ENCODE measurements around the gene EXOC4. TPM values are rescaled to one million over a fixed set of nuclear protein-coding genes. Genes with fewer than 3 reads are reported as not detected.

The EXOC4 gene
- total RNA-seq, 4 donors from 2014 or later: 36.9 to 78.0 (median 52.2) TPM

DNA sequence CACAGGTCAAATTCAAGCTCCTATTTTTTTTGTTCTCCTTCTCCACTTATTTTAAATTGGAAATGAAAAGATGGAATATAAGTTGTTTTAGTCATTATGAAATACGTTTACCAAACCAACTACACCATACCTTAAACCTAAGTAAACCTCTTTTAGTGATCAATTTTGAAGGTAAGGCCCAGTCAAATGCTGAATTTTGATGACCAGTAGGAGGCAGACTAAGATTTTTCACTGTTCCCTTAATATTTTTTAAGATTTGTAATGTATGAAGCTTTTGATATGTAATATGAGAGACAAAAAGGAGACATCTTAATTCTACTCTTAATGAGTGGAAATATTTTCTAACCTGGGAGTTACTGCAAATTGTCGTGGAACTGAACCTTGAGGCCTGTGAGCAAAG, 311.6 kb downstream of the EXOC4 start:
- no peak for DNase-seq
- Histone ChIP-seq H3K27ac (no peak overlapping the region), H3K9me3 (no peaks in the 10 kb centered on the region), H3K27me3 (no peaks in the 10 kb centered on the region), H3K4me1 (no peaks in the 10 kb centered on the region), H3K4me3 (no peak overlapping the region), H3K36me3 (no peaks in the 10 kb centered on the region)
- no peak for ATAC-seq
- no peak for TF ChIP-seq POLR2A (IDR thresholded peaks at IDR 0.05)
- TF ChIP-seq, protein P1, sequence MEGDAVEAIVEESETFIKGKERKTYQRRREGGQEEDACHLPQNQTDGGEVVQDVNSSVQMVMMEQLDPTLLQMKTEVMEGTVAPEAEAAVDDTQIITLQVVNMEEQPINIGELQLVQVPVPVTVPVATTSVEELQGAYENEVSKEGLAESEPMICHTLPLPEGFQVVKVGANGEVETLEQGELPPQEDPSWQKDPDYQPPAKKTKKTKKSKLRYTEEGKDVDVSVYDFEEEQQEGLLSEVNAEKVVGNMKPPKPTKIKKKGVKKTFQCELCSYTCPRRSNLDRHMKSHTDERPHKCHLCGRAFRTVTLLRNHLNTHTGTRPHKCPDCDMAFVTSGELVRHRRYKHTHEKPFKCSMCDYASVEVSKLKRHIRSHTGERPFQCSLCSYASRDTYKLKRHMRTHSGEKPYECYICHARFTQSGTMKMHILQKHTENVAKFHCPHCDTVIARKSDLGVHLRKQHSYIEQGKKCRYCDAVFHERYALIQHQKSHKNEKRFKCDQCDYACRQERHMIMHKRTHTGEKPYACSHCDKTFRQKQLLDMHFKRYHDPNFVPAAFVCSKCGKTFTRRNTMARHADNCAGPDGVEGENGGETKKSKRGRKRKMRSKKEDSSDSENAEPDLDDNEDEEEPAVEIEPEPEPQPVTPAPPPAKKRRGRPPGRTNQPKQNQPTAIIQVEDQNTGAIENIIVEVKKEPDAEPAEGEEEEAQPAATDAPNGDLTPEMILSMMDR (IDR thresholded peaks at IDR 0.05 in 4 of 5, conservative IDR thresholded peaks at IDR 0.05 in 1 of 5): no peak
- in situ Hi-C loops (cut with MboI; ENCODE audit: low sequenced_read_pairs in 4 of 4): no loop called here
- intact Hi-C loops (cut with DNase I; ENCODE audit: low total_unique reads): no loop called here

DNA sequence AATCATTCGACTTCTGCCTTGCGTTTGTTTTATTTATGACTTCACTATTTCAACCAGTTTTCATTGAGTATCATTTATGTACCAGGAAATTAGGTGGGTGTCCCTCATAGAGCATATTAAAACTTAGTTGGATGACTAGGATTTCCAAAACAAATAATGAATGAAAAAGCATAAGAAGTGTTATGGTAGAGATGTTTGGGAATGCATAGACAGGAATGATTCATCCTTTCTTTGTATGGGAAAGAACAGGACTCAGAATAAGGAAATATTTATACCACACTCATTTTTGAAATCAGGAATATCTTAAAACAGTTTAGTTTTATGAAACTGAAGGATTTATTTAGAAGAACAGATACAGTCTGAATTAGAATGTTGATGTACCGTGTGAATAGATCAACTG, 315.7 kb downstream of the EXOC4 start:
- Histone ChIP-seq H3K36me3 (no peaks in the 10 kb centered on the region), H3K27me3 (no peaks in the 10 kb centered on the region), H3K4me1 (peaks cover 0 to 7% of the 10 kb centered on the region in 2 donors), H3K4me3 (no peak overlapping the region), H3K27ac (no peak overlapping the region), H3K9me3 (no peaks in the 10 kb centered on the region)
- in situ Hi-C loops (cut with MboI; ENCODE audit: low sequenced_read_pairs in 4 of 4) (no loop called here), intact Hi-C loops (cut with DNase I; ENCODE audit: low total_unique reads) (no loop called here)
- DNase-seq (no peak), ATAC-seq (no peak)
- TF ChIP-seq, protein P1 (IDR thresholded peaks at IDR 0.05 in 4 of 5, conservative IDR thresholded peaks at IDR 0.05 in 1 of 5): no peak
- no peak for TF ChIP-seq POLR2A (IDR thresholded peaks at IDR 0.05)

DNA sequence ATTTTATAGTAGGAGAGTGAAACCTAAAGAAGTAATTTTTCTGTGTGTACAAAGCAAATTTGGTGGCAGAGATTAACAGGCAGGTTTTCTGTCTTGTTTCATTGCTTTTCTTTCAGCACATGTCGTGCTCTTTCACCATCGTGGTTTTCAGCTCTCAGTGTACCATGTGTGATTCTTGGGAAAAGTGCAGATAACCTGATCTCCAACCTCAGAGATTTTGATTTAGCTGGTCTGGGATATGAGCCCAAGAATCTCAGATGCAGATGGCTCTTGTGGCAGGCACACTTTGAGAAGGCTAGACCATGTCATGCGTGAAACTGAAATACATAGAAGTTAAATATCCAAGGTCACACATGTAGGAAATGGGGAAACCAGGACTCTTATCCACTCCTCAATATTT, 317.4 kb downstream of the EXOC4 start:
- Histone ChIP-seq H3K36me3 (no peaks in the 10 kb centered on the region), H3K9me3 (no peaks in the 10 kb centered on the region), H3K27me3 (no peaks in the 10 kb centered on the region), H3K27ac (no peak overlapping the region), H3K4me1 (peaks cover 0 to 7% of the 10 kb centered on the region in 2 donors), H3K4me3 (no peak overlapping the region)
- intact Hi-C loops (cut with DNase I; ENCODE audit: low total_unique reads) (no loop called here), in situ Hi-C loops (cut with MboI; ENCODE audit: low sequenced_read_pairs in 4 of 4) (no loop called here)
- peak in 1 of 2 donors; percentile 36 for ATAC-seq
- no peak for TF ChIP-seq POLR2A (IDR thresholded peaks at IDR 0.05)
- TF ChIP-seq, protein P1 (IDR thresholded peaks at IDR 0.05 in 4 of 5, conservative IDR thresholded peaks at IDR 0.05 in 1 of 5): no peak
- no peak for DNase-seq

DNA sequence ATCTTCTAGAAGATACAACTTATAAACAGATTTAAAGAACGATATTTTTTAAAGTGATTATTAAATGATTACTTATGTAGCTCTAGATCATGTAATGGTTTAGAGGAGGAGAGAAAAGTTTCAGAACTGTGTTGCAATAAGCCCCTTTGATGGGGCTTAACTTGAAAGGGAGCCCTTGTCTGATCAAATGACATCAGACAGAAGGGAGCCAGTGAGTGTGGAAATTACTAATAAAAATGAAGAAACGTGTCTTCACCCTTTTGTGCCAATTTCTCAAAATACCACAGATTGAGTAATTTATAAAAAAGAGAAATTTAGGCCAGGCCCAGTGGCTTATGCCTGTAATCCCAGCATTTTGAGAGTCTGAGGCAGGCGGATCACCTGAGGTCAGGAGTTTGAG, 318.2 kb downstream of the EXOC4 start:
- Histone ChIP-seq H3K4me3 (no peak overlapping the region), H3K4me1 (peaks cover 0 to 10% of the 10 kb centered on the region in 2 donors), H3K9me3 (no peaks in the 10 kb centered on the region), H3K27ac (no peak overlapping the region), H3K36me3 (no peaks in the 10 kb centered on the region), H3K27me3 (no peaks in the 10 kb centered on the region)
- intact Hi-C loops (cut with DNase I; ENCODE audit: low total_unique reads): no loop called here
- in situ Hi-C loops (cut with MboI; ENCODE audit: low sequenced_read_pairs in 4 of 4): no loop called here
- DNase-seq (no peak), ATAC-seq (peak; percentile 39 to 52)
- TF ChIP-seq POLR2A (IDR thresholded peaks at IDR 0.05): no peak
- TF ChIP-seq, protein P1 (IDR thresholded peaks at IDR 0.05 in 4 of 5, conservative IDR thresholded peaks at IDR 0.05 in 1 of 5): no peak

DNA sequence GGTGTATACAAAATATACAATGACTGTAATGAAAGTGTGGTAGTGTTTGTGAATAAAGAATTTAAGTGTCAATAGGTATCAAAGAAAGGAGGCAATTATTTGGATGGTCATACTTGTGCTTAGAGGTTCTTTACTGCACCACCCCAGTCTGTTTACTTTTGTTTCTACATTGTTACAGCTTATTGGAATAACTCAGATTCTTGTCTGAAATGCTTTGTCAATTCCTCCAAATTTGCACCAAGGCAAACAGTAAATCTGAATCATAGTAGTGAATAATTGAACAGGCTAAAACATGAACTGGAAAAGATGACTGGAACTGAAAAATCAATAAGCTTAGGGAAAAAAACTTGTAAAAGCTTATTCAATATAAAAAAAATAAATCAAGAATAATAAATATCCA, 319.2 kb downstream of the EXOC4 start:
- no peaks in the 10 kb centered on the region for H3K36me3 ChIP-seq
- intact Hi-C loops (cut with DNase I; ENCODE audit: low total_unique reads): no loop called here
- no peak for TF ChIP-seq POLR2A (IDR thresholded peaks at IDR 0.05)
- TF ChIP-seq, protein P1 (IDR thresholded peaks at IDR 0.05 in 4 of 5, conservative IDR thresholded peaks at IDR 0.05 in 1 of 5): no peak
- no peak overlapping the region for H3K4me3 ChIP-seq
- DNase-seq (no peak), ATAC-seq (no peak)
- peaks cover 0 to 10% of the 10 kb centered on the region in 2 donors for H3K4me1 ChIP-seq
- no peak overlapping the region for H3K27ac ChIP-seq
- no peaks in the 10 kb centered on the region for H3K9me3 ChIP-seq
- in situ Hi-C loops (cut with MboI; ENCODE audit: low sequenced_read_pairs in 4 of 4): no loop called here
- no peaks in the 10 kb centered on the region for H3K27me3 ChIP-seq

Data from gastrocnemius medialis (tissue), 4 donors.